D721Med (cell line): ENCODE measurements around the gene OAS1.

Source experiments
- DNase-seq: peaks from one replicate; pipeline ENCODE4 v3.0.0; 2011; ENCODE audit warnings: low spot score; ENCODE audit not compliant: insufficient read length
- FAIRE-seq: peaks from 2 replicates; lab custom pipeline; 2011; peaks lifted over from hg19 to GRCh38; lab: Jason Lieb, UNC
- TF ChIP-seq, protein P1 (sequence below): IDR thresholded peaks from 2 replicates; pipeline ENCODE4 v1.5.1; 2012; ENCODE audit warnings: mild to moderate bottlenecking, control low read depth; ENCODE audit not compliant: insufficient read depth; ENCODE audit errors: missing control alignments

Gene OAS1

DNA sequence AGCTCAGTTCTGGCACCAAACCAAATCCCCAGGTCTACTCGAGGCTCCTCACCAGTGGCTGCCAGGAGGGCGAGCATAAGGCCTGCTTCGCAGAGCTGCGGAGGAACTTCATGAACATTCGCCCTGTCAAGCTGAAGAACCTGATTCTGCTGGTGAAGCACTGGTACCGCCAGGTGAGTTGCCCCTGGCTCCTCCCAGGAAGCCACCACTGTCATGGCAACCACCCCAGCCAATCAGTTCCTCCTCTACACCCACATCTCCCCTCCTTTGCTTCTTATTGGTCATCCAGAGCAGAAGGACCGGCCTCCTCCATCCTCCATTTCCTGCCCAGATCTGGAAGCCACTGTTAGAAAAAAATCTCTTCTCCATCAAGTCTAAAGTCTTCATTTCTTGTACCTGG is 54.3 kb downstream of the OAS1 start:
- DNase-seq (no peak), FAIRE-seq (no peak)
- TF ChIP-seq, protein P1, sequence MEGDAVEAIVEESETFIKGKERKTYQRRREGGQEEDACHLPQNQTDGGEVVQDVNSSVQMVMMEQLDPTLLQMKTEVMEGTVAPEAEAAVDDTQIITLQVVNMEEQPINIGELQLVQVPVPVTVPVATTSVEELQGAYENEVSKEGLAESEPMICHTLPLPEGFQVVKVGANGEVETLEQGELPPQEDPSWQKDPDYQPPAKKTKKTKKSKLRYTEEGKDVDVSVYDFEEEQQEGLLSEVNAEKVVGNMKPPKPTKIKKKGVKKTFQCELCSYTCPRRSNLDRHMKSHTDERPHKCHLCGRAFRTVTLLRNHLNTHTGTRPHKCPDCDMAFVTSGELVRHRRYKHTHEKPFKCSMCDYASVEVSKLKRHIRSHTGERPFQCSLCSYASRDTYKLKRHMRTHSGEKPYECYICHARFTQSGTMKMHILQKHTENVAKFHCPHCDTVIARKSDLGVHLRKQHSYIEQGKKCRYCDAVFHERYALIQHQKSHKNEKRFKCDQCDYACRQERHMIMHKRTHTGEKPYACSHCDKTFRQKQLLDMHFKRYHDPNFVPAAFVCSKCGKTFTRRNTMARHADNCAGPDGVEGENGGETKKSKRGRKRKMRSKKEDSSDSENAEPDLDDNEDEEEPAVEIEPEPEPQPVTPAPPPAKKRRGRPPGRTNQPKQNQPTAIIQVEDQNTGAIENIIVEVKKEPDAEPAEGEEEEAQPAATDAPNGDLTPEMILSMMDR = no peak

DNA sequence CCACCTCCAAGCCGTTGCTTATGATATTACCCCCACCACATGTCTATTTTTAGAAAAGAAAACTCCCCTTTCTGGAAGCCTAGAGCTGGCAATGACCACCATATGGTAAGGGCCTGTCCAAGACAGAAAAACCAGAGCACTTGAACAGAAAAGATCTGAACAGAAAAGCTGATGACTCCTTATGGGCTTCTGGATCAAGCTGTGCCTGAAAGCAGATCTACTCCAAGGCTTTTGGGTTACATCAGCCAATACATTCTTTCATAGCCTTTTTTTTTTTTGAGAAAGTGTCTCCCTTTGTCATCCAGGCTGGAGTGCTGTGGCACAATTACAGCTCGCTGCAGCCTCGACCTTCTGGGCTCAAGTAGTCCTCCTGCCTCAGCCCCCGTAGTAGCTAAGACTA is 54.8 kb downstream of the OAS1 start:
- TF ChIP-seq, protein P1 = no peak
- DNase-seq (no peak), FAIRE-seq (no peak)

- FAIRE-seq (no peak), DNase-seq (no peak)
- TF ChIP-seq, protein P1 = no peak
These were observed 55.8 kb downstream of the OAS1 start for GRCh38 chr12:112962561-112962960.

DNA sequence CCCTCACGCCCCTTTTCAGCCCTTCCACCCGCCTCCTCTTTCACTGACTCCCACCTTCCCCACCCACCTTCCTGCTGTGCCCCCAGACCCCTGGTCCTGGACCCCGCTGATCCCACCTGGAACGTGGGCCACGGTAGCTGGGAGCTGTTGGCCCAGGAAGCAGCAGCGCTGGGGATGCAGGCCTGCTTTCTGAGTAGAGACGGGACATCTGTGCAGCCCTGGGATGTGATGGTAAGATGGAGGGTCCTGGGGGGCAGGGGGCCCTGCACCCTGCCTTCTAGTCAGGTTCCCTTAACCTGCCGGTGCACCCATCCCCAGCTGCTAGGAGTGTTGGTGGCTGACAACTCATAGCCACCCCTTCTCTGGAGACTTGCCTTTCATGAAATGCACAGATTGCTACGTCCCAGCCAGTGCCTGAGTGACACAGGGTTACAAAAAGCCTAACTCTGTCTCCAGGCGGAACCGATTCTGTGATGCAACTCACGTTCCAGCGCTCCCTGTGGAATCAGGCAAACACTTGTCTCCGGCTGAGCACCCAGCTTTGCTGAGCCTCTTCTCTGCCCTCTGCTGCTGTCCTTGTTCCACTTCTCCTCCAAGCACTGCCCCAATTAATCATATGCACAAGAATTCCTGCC is 56.6 kb downstream of the OAS1 start:
- FAIRE-seq = no peak
- no peak for DNase-seq

DNA sequence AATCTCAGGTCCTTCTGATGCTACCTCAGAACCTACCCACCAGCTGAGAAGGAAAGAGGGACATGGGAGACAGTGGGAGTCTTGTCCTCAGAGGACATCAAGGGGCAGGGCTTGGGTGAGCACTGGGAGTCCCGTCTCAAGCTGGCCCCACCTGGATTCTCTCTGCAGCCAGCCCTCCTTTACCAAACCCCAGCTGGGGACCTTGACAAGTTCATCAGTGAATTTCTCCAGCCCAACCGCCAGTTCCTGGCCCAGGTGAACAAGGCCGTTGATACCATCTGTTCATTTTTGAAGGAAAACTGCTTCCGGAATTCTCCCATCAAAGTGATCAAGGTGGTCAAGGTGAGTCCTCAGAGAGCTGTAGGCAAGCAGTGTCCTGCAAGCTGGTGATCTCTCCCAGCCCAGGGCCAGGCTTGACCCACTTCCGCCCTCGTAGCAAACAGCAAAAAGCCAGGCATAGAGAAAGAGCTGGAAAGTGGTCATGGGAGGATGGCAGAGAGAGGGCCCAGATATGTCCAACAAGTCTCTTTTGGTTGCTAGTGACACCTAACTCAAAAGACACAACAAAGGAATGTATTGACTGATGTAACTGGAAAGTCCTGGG is 57.4 kb downstream of the OAS1 start:
- DNase-seq (no peak), FAIRE-seq (no peak)
- TF ChIP-seq, protein P1 = no peak

More for the DNA sequence above, 56.6 kb downstream of the OAS1 start:
- TF ChIP-seq, protein P1 = no peak

- TF ChIP-seq, protein P1 = no peak
- DNase-seq (no peak), FAIRE-seq (no peak)
These were observed 58.2 kb downstream of the OAS1 start for GRCh38 chr12:112964915-112965314.

GRCh38 chr12:112965643-112966042 is 58.9 kb downstream of the OAS1 start:
- FAIRE-seq (no peak), DNase-seq (no peak)
- TF ChIP-seq, protein P1 = no peak
